RWPE2 (cell line): ENCODE data around the gene TAF5L.
"Not testable (repeated sequence)": the region's sequence is repeated elsewhere in the genome, so short reads cannot be mapped to it uniquely, and the experiment has no call there.

Experiments
- ATAC-seq: fragments of 200-7000 bp; cut with Tn5 transposase; 3 replicates; pipeline ENCODE4 v1.9.1; 2021; ENCODE audit warnings: low read depth
- DNase-seq: peaks from one replicate; pipeline ENCODE4 v3.0.0-alpha.2; 2020; ENCODE audit warnings: low spot score
- H3K27ac ChIP-seq: fragments of 450-650 bp; 2 replicates; pipeline ENCODE4 v1.5.1; 2017; ENCODE audit warnings: mild to moderate bottlenecking; ENCODE audit not compliant: poor library complexity, severe bottlenecking
- H3K27me3 ChIP-seq: fragments of 250-450 bp; sonication (Bioruptor Pico); 2 replicates; pipeline ENCODE4 v1.5.1; 2021; ENCODE audit warnings: mild to moderate bottlenecking, moderate library complexity; ENCODE audit not compliant: insufficient read depth, poor library complexity, severe bottlenecking
- H3K36me3 ChIP-seq: fragments of 250-450 bp; sonication (Bioruptor Pico); 2 replicates; pipeline ENCODE4 v1.5.1; 2020; ENCODE audit warnings: low read depth, mild to moderate bottlenecking, moderate library complexity
- H3K4me1 ChIP-seq: fragments of 250-450 bp; sonication (Bioruptor Pico); 2 replicates; pipeline ENCODE4 v1.5.1; 2021; ENCODE audit warnings: mild to moderate bottlenecking, moderate library complexity; ENCODE audit not compliant: insufficient read depth, poor library complexity, severe bottlenecking
- H3K4me3 ChIP-seq: fragments of 250-450 bp; sonication (Bioruptor Pico); 2 replicates; pipeline ENCODE4 v1.5.1; 2021; ENCODE audit warnings: mild to moderate bottlenecking, moderate library complexity; ENCODE audit not compliant: severe bottlenecking
- H3K9me3 ChIP-seq: fragments of 250-450 bp; sonication (Bioruptor Pico); 2 replicates; pipeline ENCODE4 v1.5.1; 2021; ENCODE audit warnings: mild to moderate bottlenecking, moderate library complexity; ENCODE audit not compliant: severe bottlenecking
- CTCF ChIP-seq: fragments of 450-650 bp; IDR thresholded peaks from one replicate; pipeline ENCODE4 v1.5.1; 2017; ENCODE audit warnings: mild to moderate bottlenecking, moderate library complexity; ENCODE audit not compliant: poor library complexity, severe bottlenecking

TAF5L gene

GRCh38 chr1:229596925-229597699, 28.8 kb downstream of the TAF5L start:
- no peaks in the 10 kb centered on the region for H3K9me3 ChIP-seq
- TF ChIP-seq CTCF, result no peak
- H3K27me3 ChIP-seq, result no peaks in the 10 kb centered on the region
- no peak for ATAC-seq
- no peak overlapping the region for H3K27ac ChIP-seq
- DNase-seq, result no peak
- H3K4me3 ChIP-seq, result no peak overlapping the region
- H3K4me1 ChIP-seq, result no peaks in the 10 kb centered on the region
- H3K36me3 ChIP-seq, result no peaks in the 10 kb centered on the region

- H3K4me1 ChIP-seq, H3K36me3 ChIP-seq, H3K9me3 ChIP-seq, DNase-seq, H3K4me3 ChIP-seq, H3K27me3 ChIP-seq, ATAC-seq, H3K27ac ChIP-seq: not testable (repeated sequence)
Observed at GRCh38 chr1:229595876-229596275, 30.0 kb downstream of the TAF5L start.

GRCh38 chr1:229594227-229595008, 31.5 kb downstream of the TAF5L start:
- H3K36me3 ChIP-seq, result no peaks in the 10 kb centered on the region
- no peak for DNase-seq
- TF ChIP-seq CTCF, result no peak
- no peak overlapping the region for H3K4me3 ChIP-seq
- no peaks in the 10 kb centered on the region for H3K9me3 ChIP-seq
- no peaks in the 10 kb centered on the region for H3K4me1 ChIP-seq
- H3K27me3 ChIP-seq, result no peaks in the 10 kb centered on the region
- no peak for ATAC-seq
- no peak overlapping the region for H3K27ac ChIP-seq

- TF ChIP-seq CTCF, result no peak
- ATAC-seq, result no peak
- no peaks in the 10 kb centered on the region for H3K36me3 ChIP-seq
Observed at GRCh38 chr1:229593800-229594199, 32.1 kb downstream of the TAF5L start.

GRCh38 chr1:229590119-229590518, 35.8 kb downstream of the TAF5L start:
- no peak overlapping the region for H3K27ac ChIP-seq
- DNase-seq (no peak), ATAC-seq (no peak)
- no peak overlapping the region for H3K4me3 ChIP-seq
- TF ChIP-seq CTCF, result no peak
- no peaks in the 10 kb centered on the region for H3K4me1 ChIP-seq
- H3K36me3 ChIP-seq, result no peaks in the 10 kb centered on the region
- H3K27me3 ChIP-seq, result no peaks in the 10 kb centered on the region
- H3K9me3 ChIP-seq, result no peaks in the 10 kb centered on the region

More at GRCh38 chr1:229593800-229594199, 32.1 kb downstream of the TAF5L start:
- H3K4me1 ChIP-seq, result no peaks in the 10 kb centered on the region
- no peaks in the 10 kb centered on the region for H3K27me3 ChIP-seq
- DNase-seq, result no peak
- no peak overlapping the region for H3K4me3 ChIP-seq
- H3K9me3 ChIP-seq, result no peaks in the 10 kb centered on the region
- H3K27ac ChIP-seq, result no peak overlapping the region
